RPMI8226 (cell line): ENCODE data around the gene LTBP3.
A peak's percentile ranks its signal among the peaks of the same experiment; 100 is the strongest.

Experiments
- DNase-seq: peaks from one replicate; pipeline ENCODE4 v3.0.0-alpha.2; 2015

The LTBP3 gene

GRCh38 chr11:65558002-65558929 lies at the start of gene LTBP3:
LTBP3 (minus strand) TSS chr11:65558359; CDS start chr11:65557959, 400 bp downstream.
- DNase-seq: peak; percentile 91

GRCh38 chr11:65606876-65607613 lies 48.9 kb upstream of the LTBP3 start:
- DNase-seq: no peak

GRCh38 chr11:65604258-65604657 lies 46.1 kb upstream of the LTBP3 start:
- DNase-seq: no peak

GRCh38 chr11:65599955-65600246 lies 41.7 kb upstream of the LTBP3 start:
- no peak for DNase-seq

- no peak for DNase-seq
These were observed 41.2 kb upstream of the LTBP3 start for GRCh38 chr11:65599216-65599954.

- no peak for DNase-seq
These were observed 40.1 kb upstream of the LTBP3 start for GRCh38 chr11:65598258-65598699.

GRCh38 chr11:65596520-65596919 lies 38.4 kb upstream of the LTBP3 start:
- DNase-seq: no peak

GRCh38 chr11:65595543-65596281 lies 37.6 kb upstream of the LTBP3 start, which contains the start of gene KCNK7:
KCNK7 (minus strand) TSS chr11:65595800; CDS start chr11:65595772, 28 bp downstream.
- DNase-seq: peak; percentile 56

GRCh38 chr11:65595131-65595530 lies 37.0 kb upstream of the LTBP3 start:
- no peak for DNase-seq

GRCh38 chr11:65593518-65594414 lies 35.6 kb upstream of the LTBP3 start:
- DNase-seq: peak; percentile 54

- no peak for DNase-seq
These were observed 34.8 kb upstream of the LTBP3 start for GRCh38 chr11:65592858-65593517.

- DNase-seq: no peak
These were observed 34.0 kb upstream of the LTBP3 start for GRCh38 chr11:65591939-65592857.

GRCh38 chr11:65590240-65590738 lies 32.1 kb upstream of the LTBP3 start:
- DNase-seq: peak; percentile 99

- DNase-seq: peak; percentile 80
These were observed 31.5 kb upstream of the LTBP3 start for GRCh38 chr11:65589444-65590239.

GRCh38 chr11:65588199-65589054 lies 30.3 kb upstream of the LTBP3 start:
- DNase-seq: peak; percentile 97

GRCh38 chr11:65586676-65587075 lies 28.5 kb upstream of the LTBP3 start:
- peak; percentile 71 for DNase-seq

GRCh38 chr11:65586247-65586630 lies 28.1 kb upstream of the LTBP3 start:
- DNase-seq: no peak
